Endothelial cell of umbilical vein (primary cell): Measurements from ENCODE around the gene HTR3B. TPM values are rescaled to one million over a fixed set of nuclear protein-coding genes. Genes with fewer than 3 reads are reported as not detected.

Experiments used
- BruUV-seq: library from RNA; stranded (reverse); fragments of 400-500 nt; replicated peaks from 2 replicates; lab custom pipeline; 2021; lab: Mats Ljungman, UMichigan
- CTCF ChIA-PET: fragments of 300-600, 350-600 bp; sonication (Branson Sonifier 250); formaldehyde crosslinking; loops from one replicate; lab custom pipeline; 2021; ENCODE audit warnings: antibody characterized with exemption, inconsistent platforms; lab: Charles Lee
- POLR2A ChIA-PET: fragments of 300-600, 350-600 bp; sonication (Branson Sonifier 250); formaldehyde crosslinking; loops from one replicate; lab custom pipeline; 2021; ENCODE audit warnings: antibody characterized with exemption, inconsistent platforms; lab: Charles Lee
- DNase-seq: peaks from one replicate; pipeline ENCODE4 v3.0.0-alpha.2; 2011; ENCODE audit warnings: low read depth, low spot score
- FAIRE-seq: peaks from 2 replicates; lab custom pipeline; 2011; peaks lifted over from hg19 to GRCh38; lab: Jason Lieb, UNC
- H2AFZ ChIP-seq: 2 replicates; pipeline ENCODE4 v1.6.0; 2012; ENCODE audit warnings: low read depth, low read length, control low read depth, inconsistent platforms
- H3K27ac ChIP-seq: 2 replicates; pipeline ENCODE4 v1.5.1; 2011; ENCODE audit warnings: low read depth, mild to moderate bottlenecking, control low read depth, low read length, moderate library complexity; ENCODE audit not compliant: insufficient read depth
- H3K27me3 ChIP-seq, 2 experiments: 2 replicates each; pipeline versions ENCODE4 v1.6.0 to v1.6.1; 2011; ENCODE audit warnings: low read length in 2 of 2, mixed read lengths in 1 of 2; ENCODE audit not compliant: control insufficient read depth in 2 of 2, insufficient read depth in 2 of 2
- H3K36me3 ChIP-seq, 2 experiments: 2 replicates in 1 of 2; 3 replicates in 1 of 2; pipeline ENCODE4 v1.5.1; 2011; ENCODE audit warnings: low read length in 2 of 2, mild to moderate bottlenecking in 1 of 2, moderate library complexity in 1 of 2; ENCODE audit not compliant: control insufficient read depth in 2 of 2, insufficient read depth in 2 of 2; ENCODE audit errors: extremely low read depth in 1 of 2
- H3K4me1 ChIP-seq: 3 replicates; pipeline ENCODE4 v1.5.1; 2011; ENCODE audit warnings: mild to moderate bottlenecking, low read length; ENCODE audit not compliant: control insufficient read depth, insufficient read depth; ENCODE audit errors: extremely low read depth
- H3K4me2 ChIP-seq: 2 replicates; pipeline ENCODE4 v1.6.1; 2011; ENCODE audit warnings: low read length, control low read depth, mixed read lengths; ENCODE audit not compliant: insufficient read depth
- H3K4me3 ChIP-seq, 3 experiments: fragments of 200-600 bp in 1 of 3; sonication (generic), shearing (Covaris generic) in 1 of 3; replicated peaks in 1 of 3; 2 replicates each; pipeline ENCODE4 v1.5.1; 2011 to 2016; ENCODE audit warnings: control low read depth in 3 of 3, low read length in 3 of 3, mild to moderate bottlenecking in 2 of 3, inconsistent platforms in 1 of 3, low read depth in 1 of 3, moderate library complexity in 1 of 3; ENCODE audit not compliant: insufficient read depth in 1 of 3
- H3K79me2 ChIP-seq: 2 replicates; pipeline ENCODE4 v1.6.0; 2012; ENCODE audit warnings: low read length, inconsistent platforms; ENCODE audit not compliant: control insufficient read depth, insufficient read depth
- H3K9ac ChIP-seq: replicated peaks from 2 replicates; pipeline ENCODE3; 2011; ENCODE audit warnings: low read length, control low read depth; ENCODE audit not compliant: insufficient read depth; ENCODE audit errors: extremely low read depth
- H3K9me1 ChIP-seq: replicated peaks from 3 replicates; pipeline ENCODE4 v1.6.0; 2011; ENCODE audit warnings: mild to moderate bottlenecking, low read length; ENCODE audit not compliant: control insufficient read depth, insufficient read depth; ENCODE audit errors: extremely low read depth
- H3K9me3 ChIP-seq: replicated peaks from 2 replicates; pipeline ENCODE4 v1.5.1; 2012; ENCODE audit warnings: low read length, inconsistent platforms; ENCODE audit not compliant: control insufficient read depth, insufficient read depth
- H4K20me1 ChIP-seq: replicated peaks from 2 replicates; pipeline ENCODE3; 2011; ENCODE audit warnings: mild to moderate bottlenecking, low read length; ENCODE audit not compliant: control insufficient read depth, insufficient read depth; ENCODE audit errors: extremely low read depth
- CTCF ChIP-seq, 2 donors: IDR thresholded peaks; 1 replicate in 1 of 2; 2 replicates in 1 of 2; pipeline ENCODE4 v1.5.1; 2011; ENCODE audit warnings: low read length in 2 of 2, mild to moderate bottlenecking in 2 of 2, moderate library complexity in 2 of 2, control low read depth in 1 of 2, inconsistent platforms in 1 of 2, low read depth in 1 of 2; ENCODE audit not compliant: insufficient read depth in 1 of 2; ENCODE audit errors: extremely low read depth in 1 of 2
- EZH2 ChIP-seq: IDR thresholded peaks from 2 replicates; pipeline ENCODE4 v1.6.1; 2012; ENCODE audit warnings: borderline replicate concordance, low read depth, mild to moderate bottlenecking, moderate library complexity, low read length, inconsistent platforms; ENCODE audit not compliant: severe bottlenecking
- FOS ChIP-seq: IDR thresholded peaks from 2 replicates; pipeline ENCODE4 v1.6.1; 2011; ENCODE audit warnings: mild to moderate bottlenecking, low read length, moderate library complexity, borderline replicate concordance; ENCODE audit not compliant: insufficient read depth
- GATA2 ChIP-seq: IDR thresholded peaks from 2 replicates; pipeline ENCODE4 v1.7.0; 2011; ENCODE audit warnings: low read depth, mild to moderate bottlenecking, moderate library complexity, mixed read lengths, low read length; ENCODE audit not compliant: insufficient read length, insufficient read depth
- JUN ChIP-seq: IDR thresholded peaks from 2 replicates; pipeline ENCODE4 v1.6.1; 2011; ENCODE audit warnings: borderline replicate concordance, low read depth; ENCODE audit not compliant: insufficient read length, insufficient read depth
- MYC ChIP-seq: IDR thresholded peaks from one replicate; pipeline ENCODE4 v1.6.1; 2011; ENCODE audit warnings: mild to moderate bottlenecking, low read depth, low read length
- POLR2A ChIP-seq: IDR thresholded peaks from 2 replicates; pipeline ENCODE4 v1.6.1; 2012; ENCODE audit warnings: low read depth, mild to moderate bottlenecking, control low read depth, low read length
- POLR2AphosphoS5 ChIP-seq: IDR thresholded peaks from 2 replicates; pipeline ENCODE4 v1.6.1; 2012; ENCODE audit warnings: low read depth, mild to moderate bottlenecking, control low read depth, low read length, moderate library complexity; ENCODE audit not compliant: insufficient read depth
- dilution Hi-C: fragments of 300-500 bp; cut with MboI; formaldehyde crosslinking; loops from one replicate; pipeline ENCODE4 v1.15.0; 2019; ENCODE audit warnings: low sequenced_read_pairs; ENCODE audit not compliant: extremely low pct_ligation_motif_present
- intact Hi-C: fragments of 100-400 bp; cut with micrococcal nuclease; formaldehyde crosslinking; loops from one replicate; pipeline ENCODE4 v1.10.0; 2022
- polyA plus RNA-seq, 4 experiments: library from polyadenylated mRNA; depleted of rRNA in 3 of 4; stranded (reverse) in 3 of 4; unstranded in 1 of 4; fragments of >200 nt; gene quantifications; 2 replicates each; pipeline versions ENCODE4 v1.2.1 to v1.2.3, GENCODE V29; 2011 to 2012; ENCODE audit warnings: missing spikeins in 1 of 4
- total RNA-seq: library from RNA; stranded (reverse); gene quantifications from 2 replicates; pipeline ENCODE4 v1.2.3, GENCODE V29; 2021
- TF ChIP-seq, protein P1 (sequence below): IDR thresholded peaks from 2 replicates; pipeline ENCODE4 v1.6.1; 2011; ENCODE audit not compliant: insufficient read depth, insufficient read length

Gene HTR3B
- total and polyA plus RNA-seq, 2 donors (not counting 3 experiments of a cell fraction or from before 2014, with no cell fraction given): not detected

GRCh38 chr11:113949891-113950290, 45.3 kb downstream of the HTR3B start:
- Histone ChIP-seq H3K4me1 (no peaks in the 10 kb centered on the region), H3K9me1 (no peaks in the 10 kb centered on the region), H3K79me2 (no peaks in the 10 kb centered on the region), H3K27me3 (peaks cover 0 to 8% of the 10 kb centered on the region in 2 experiments), H3K9ac (no peak overlapping the region), H3K4me3 (no peak overlapping the region), H3K4me2 (no peak overlapping the region), H3K27ac (no peak overlapping the region), H4K20me1 (no peaks in the 10 kb centered on the region), H3K9me3 (no peaks in the 10 kb centered on the region), H2AFZ (no peak overlapping the region), H3K36me3 (no peaks in the 10 kb centered on the region)
- ChIA-PET CTCF (no interaction called here), POLR2A (no interaction called here)
- DNase-seq (no peak), FAIRE-seq (no peak)
- no TSS peak for BruUV-seq
- dilution Hi-C loops (no loop called here), intact Hi-C loops (no loop called here)
- TF ChIP-seq, protein P1, sequence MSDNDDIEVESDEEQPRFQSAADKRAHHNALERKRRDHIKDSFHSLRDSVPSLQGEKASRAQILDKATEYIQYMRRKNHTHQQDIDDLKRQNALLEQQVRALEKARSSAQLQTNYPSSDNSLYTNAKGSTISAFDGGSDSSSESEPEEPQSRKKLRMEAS: no peak
- TF ChIP-seq POLR2A: no peak
- no peak for TF ChIP-seq FOS
- TF ChIP-seq JUN: no peak
- TF ChIP-seq CTCF (IDR thresholded peaks at IDR 0.05; ENCODE audit: extremely low read depth in 1 of 2, insufficient read depth in 1 of 2, low read depth in 1 of 2, low read length in 2 of 2): no peak

- dilution Hi-C loops: no loop called here
- DNase-seq (no peak), FAIRE-seq (no peak)
- Histone ChIP-seq H3K79me2 (no peaks in the 10 kb centered on the region), H3K9me3 (no peaks in the 10 kb centered on the region), H2AFZ (no peak overlapping the region), H3K27me3 (peaks cover 0 to 10% of the 10 kb centered on the region in 2 experiments), H3K9ac (no peak overlapping the region), H3K27ac (no peak overlapping the region), H3K4me1 (no peaks in the 10 kb centered on the region), H3K4me2 (no peak overlapping the region), H3K4me3 (no peak overlapping the region), H3K36me3 (no peaks in the 10 kb centered on the region), H3K9me1 (no peaks in the 10 kb centered on the region), H4K20me1 (no peaks in the 10 kb centered on the region)
- ChIA-PET POLR2A (no interaction called here), CTCF (no interaction called here)
- intact Hi-C loops: no loop called here
- no TSS peak for BruUV-seq
- no peak for TF ChIP-seq CTCF (IDR thresholded peaks at IDR 0.05; ENCODE audit: extremely low read depth in 1 of 2, insufficient read depth in 1 of 2, low read depth in 1 of 2, low read length in 2 of 2)
- no peak for TF ChIP-seq JUN
- no peak for TF ChIP-seq FOS
- TF ChIP-seq POLR2AphosphoS5: no peak
- TF ChIP-seq GATA2: no peak
- no peak for TF ChIP-seq POLR2A
- TF ChIP-seq, protein P1: no peak
- no peak for TF ChIP-seq EZH2
- TF ChIP-seq MYC: no peak
These were observed 46.9 kb downstream of the HTR3B start for GRCh38 chr11:113951537-113951936.
